CD4-positive, alpha-beta T cell treated with Interleukin-4 for 4 hours (primary cell): ENCODE measurements around the gene POGZ.
"Not testable (repeated sequence)": the region's sequence is repeated elsewhere in the genome, so short reads cannot be mapped to it uniquely, and the experiment has no call there.

Experiments
- DNase-seq: peaks from one replicate; pipeline ENCODE4 v3.0.0-alpha.2; 2020

Gene POGZ

GRCh38 chr1:151477066-151477465 is 17.8 kb upstream of the POGZ start:
- no peak for DNase-seq

- no peak for DNase-seq
Observed at GRCh38 chr1:151476083-151476482, 16.8 kb upstream of the POGZ start.

GRCh38 chr1:151475175-151475574 is 15.9 kb upstream of the POGZ start:
- no peak for DNase-seq

GRCh38 chr1:151474745-151475144 is 15.5 kb upstream of the POGZ start:
- no peak for DNase-seq

- peak; percentile 22 for DNase-seq
Observed at GRCh38 chr1:151472856-151473731, 13.8 kb upstream of the POGZ start.

- no peak for DNase-seq
Observed at GRCh38 chr1:151465026-151465425, 5.7 kb upstream of the POGZ start.

GRCh38 chr1:151461694-151462093 is 2.4 kb upstream of the POGZ start:
- no peak for DNase-seq

- DNase-seq: peak; percentile 55
Observed at GRCh38 chr1:151458802-151459330, 428 bp downstream of the POGZ start.

- peak; percentile 75 for DNase-seq
Observed at GRCh38 chr1:151457911-151458801, 1.1 kb downstream of the POGZ start.

GRCh38 chr1:151455966-151456365 is 3.3 kb downstream of the POGZ start:
- no peak for DNase-seq

GRCh38 chr1:151455231-151455630 is 4.1 kb downstream of the POGZ start:
- DNase-seq: no peak

GRCh38 chr1:151447696-151448095 is 11.6 kb downstream of the POGZ start:
- no peak for DNase-seq

- no peak for DNase-seq
Observed at GRCh38 chr1:151444783-151445177, 14.5 kb downstream of the POGZ start.

GRCh38 chr1:151443846-151444782 is 15.2 kb downstream of the POGZ start:
- peak; percentile 83 for DNase-seq

GRCh38 chr1:151437396-151437795 is 21.9 kb downstream of the POGZ start:
- not testable (repeated sequence) for DNase-seq

- no peak for DNase-seq
Observed at GRCh38 chr1:151436985-151437384, 22.3 kb downstream of the POGZ start.

GRCh38 chr1:151435174-151435573 is 24.1 kb downstream of the POGZ start:
- DNase-seq: no peak

GRCh38 chr1:151433827-151434226 is 25.5 kb downstream of the POGZ start:
- not testable (repeated sequence) for DNase-seq

GRCh38 chr1:151428068-151428467 is 31.2 kb downstream of the POGZ start:
- DNase-seq: no peak

GRCh38 chr1:151425103-151425502 is 34.2 kb downstream of the POGZ start:
- no peak for DNase-seq

GRCh38 chr1:151419819-151420218 is 39.5 kb downstream of the POGZ start:
- no peak for DNase-seq

GRCh38 chr1:151418081-151418480 is 41.2 kb downstream of the POGZ start:
- no peak for DNase-seq
